NCI-H2081 treated with DMSO at 0.1 percent for 48 hours (cell line): ENCODE measurements around the gene SAE1.
A peak's percentile ranks its signal among the peaks of the same experiment; 100 is the strongest.
"Not testable (repeated sequence)": the region's sequence is repeated elsewhere in the genome, so short reads cannot be mapped to it uniquely, and the experiment has no call there.

Source experiments
- DNase-seq: peaks from one replicate; lab custom pipeline; 2025; lab: John Stamatoyannopoulos, UW

The SAE1 gene

DNA sequence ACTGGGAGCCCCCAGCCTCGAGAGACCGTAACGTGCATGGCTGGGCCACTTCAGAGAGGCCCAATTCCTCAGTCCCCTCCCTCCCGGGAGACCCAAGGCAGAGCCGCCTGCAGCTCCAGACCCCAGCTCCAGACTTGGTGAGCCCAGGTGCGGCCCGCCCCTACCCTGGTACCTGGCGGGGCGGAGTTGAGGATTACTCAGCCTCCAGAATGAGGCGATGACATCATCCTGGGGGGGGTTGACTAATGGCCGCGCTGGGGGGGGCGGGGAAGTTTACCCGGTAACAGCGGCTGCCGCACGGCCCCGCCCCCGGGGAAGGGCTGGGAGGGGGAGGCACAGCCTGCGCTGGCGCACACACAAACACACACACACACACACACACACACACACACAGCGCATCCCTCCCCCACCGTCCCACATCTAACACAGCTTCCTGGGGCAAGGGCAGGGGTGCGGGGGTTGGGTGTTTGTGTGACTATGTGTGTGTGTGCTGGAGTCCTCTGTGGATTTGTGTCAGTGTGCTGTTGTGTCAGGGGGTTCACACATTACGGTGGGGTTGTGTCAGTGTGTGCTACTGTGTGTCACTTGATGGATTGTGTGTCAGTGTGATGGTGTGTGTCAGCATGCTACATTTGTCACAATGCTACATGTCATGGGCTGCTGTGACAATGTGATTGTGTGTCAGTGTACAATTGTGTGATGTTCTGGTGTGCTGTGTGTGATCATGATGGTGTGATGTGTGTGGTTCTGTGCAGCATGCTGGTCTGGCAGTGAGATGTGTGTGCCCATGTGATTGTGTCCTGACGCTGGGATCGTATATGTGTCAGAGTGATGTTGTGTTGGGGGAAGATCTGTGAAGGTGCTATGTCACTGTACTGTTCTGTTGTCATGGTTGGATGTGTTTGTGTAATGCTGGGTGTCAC is 110.6 kb downstream of the SAE1 start:
- no peak for DNase-seq

DNA sequence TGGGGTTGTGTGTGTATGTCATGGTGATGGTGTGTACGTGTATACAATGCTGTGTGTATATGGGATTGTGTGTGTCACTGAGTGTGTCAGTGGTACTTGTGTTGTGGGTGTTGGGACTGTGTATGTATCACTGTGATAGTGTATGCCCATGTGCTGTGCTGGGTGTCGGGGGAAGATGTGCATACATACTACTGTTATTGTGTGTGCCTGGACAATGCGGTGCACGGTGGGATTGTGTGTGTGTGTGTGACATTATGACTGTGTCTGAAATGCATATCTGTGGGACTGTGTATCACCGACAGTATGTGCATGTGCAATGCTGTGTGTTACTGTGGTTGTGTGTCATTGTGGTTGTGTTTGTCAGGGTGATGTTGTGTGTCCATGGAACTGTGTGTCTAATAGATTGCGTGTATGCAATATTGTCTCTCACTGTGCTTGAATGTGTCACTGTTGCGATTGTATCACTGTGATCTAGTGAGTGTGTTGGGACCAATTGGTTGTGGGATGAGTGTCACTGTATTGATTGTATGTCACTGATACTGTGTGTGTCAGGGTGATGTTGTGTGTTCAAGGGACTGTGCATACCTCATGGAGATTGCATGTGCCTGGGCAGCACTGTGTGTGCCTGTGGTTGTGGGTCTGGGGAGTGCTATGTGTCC is 111.4 kb downstream of the SAE1 start:
- no peak for DNase-seq

DNA sequence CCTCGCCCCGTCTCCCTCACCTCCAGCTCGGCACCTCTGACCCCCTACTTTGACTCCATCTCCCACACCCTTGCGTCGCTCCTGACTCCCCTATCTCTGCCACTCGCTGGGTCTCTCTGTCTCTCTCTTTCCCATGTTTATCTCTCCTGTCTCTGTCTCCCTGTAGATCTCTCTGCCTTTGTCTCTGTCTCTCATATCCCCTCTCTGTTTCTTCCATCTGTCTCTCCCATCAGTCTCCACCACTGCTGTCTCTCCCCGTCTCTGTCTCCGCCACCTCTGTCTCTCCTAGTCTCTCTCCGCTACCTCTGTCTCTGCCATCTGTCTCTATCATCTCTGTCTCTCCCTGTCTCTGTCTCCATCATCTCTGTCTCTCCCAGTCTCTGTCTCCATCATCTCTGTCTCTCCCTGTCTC is 112.7 kb downstream of the SAE1 start:
- no peak for DNase-seq

- DNase-seq, result peak; percentile 49
Observed at GRCh38 chr19:47243776-47244547, 113.3 kb downstream of the SAE1 start.

- no peak for DNase-seq
Observed at GRCh38 chr19:47247308-47247990, 116.8 kb downstream of the SAE1 start.

DNA sequence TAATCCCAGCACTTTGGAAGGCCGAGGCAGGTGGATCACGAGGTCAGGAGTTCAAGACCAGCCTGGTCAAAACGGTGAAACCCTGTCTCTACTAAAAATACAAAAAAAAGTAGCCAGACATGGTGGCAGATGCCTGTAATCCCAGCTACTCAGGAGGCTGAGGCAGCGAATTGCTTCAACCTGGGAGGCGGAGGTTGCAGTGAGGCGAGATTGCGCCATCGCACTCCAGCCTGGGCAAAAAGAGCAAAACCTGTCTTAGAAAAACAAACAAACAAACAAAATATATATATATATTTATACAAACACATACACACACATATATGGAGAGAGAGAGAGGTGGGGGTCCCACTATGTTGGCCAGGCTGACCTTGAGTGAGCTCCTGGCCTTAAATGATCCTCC is 122.4 kb downstream of the SAE1 start:
- DNase-seq, result not testable (repeated sequence)

DNA sequence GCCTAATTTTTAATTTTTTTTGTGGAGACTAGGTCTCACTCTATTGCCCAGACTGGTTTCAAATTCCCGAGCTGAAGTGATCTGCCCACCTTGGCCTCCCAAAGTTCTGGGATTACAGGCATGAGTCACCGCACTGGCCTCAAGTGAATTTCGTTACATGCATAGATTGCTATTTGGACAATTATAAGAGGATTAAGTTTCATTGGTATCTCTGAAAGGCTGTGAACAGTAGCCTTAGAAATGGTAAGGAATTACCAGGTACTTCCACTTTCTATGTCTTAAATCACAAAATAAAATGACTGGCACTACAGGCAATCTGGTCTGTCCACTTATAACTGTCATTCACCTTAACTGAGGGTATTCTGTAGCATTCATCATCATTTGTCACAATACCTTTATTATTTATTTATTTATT is 122.8 kb downstream of the SAE1 start:
- DNase-seq, result no peak

DNA sequence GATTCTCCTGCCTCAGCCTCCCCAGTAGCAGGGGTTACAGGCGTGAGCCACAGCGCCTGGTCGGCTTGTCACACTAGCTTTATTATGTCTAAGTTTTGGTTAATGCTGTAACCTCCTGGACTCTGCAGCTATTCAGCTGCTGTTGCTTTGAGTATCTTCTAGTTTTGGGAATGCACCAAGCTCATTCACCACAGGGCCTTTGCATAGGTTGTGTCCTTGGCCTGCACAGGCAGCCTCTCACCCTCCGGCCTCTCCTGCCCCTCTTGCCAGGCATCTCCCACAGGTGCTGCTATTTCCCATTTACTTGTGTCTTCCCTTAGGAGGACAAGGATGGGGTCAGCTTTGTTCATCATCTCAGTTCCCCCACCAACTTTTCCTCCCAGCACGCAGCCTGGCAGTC is 123.3 kb downstream of the SAE1 start:
- DNase-seq, result no peak

DNA sequence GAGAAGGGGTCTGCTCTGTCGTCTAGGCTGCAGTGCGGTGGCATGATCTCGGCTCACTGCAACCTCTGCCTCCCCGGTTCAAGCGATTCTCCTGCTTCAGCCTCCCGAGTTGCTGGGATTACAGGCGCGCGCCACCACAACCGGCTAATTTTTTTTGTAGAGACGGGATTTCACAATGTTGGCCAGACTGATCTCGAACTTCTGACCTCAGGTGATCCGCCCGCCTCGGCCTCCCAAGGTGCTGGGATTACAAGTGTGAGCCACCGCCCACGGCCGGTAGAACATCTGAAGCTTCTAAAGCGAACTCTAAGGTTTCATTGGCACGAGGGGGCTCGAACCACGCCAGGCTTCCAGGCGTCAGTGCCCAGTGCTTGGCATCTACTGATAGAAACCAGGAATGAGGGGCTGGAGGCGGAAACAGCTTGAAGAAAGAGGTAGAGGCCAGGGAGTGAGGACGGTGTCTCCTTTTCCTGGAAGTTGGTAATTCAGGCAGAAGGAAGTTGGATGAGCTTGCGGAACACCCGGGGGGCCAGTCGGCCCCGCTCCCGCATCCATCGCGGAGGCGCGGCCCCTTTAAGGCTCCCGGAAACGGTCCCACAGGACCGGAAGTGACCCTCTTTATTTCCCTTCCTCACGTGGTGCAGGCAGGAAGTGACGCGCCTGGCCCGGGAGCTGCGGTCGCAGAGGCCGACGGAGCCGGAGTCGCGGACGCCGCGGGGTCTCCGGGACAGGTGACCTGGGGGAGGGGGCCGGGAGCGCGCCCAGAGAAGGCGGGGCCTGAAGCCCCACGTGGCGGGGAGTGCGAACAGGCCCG is 125.5 kb downstream of the SAE1 start, which contains the start of gene CCDC9:
Gene CCDC9, plus strand, starts transcription at position 647 of the 814 bp plus-strand sequence. CDS start 1,876 bp downstream, outside the sequence.
- peak; percentile 87 for DNase-seq

GRCh38 chr19:47256693-47257410 is 126.2 kb downstream of the SAE1 start:
- DNase-seq, result peak; percentile 88

GRCh38 chr19:47257411-47258169 is 127.0 kb downstream of the SAE1 start:
- no peak for DNase-seq

GRCh38 chr19:47258434-47258833 is 127.8 kb downstream of the SAE1 start:
- no peak for DNase-seq

- no peak for DNase-seq
Observed at GRCh38 chr19:47258895-47259555, 128.4 kb downstream of the SAE1 start.
